ENCODE measurements around the gene KERA. TPM values are rescaled to one million over a fixed set of nuclear protein-coding genes. Genes with fewer than 3 reads are reported as not detected.

Gene KERA
- total and polyA plus RNA-seq, 9 of the 15 experiments (the other 6 are each of a cell fraction or from before 2014, with no cell fraction given) = not detected

DNA sequence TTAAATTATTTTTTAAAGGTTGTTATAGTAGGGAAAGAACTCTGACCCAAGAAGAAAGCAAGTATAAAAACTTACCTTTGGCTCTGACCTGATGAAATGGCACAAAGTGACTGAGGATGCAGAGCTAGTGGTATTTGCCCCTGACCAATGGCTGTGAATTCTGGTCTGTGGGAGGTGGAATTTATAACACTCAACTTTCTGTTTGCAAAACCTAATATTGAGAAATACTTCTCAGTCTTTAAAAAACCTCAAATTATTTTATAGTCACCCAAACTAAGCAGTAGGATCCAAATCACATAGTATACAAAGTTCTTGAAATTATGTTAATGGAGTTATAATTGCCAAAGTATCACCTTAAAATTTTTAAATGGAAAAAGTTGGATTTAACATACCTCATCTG, 53.0 kb downstream of the KERA start, which contains the start of gene EPYC (continued):
- TF ChIP-seq, protein P1, sequence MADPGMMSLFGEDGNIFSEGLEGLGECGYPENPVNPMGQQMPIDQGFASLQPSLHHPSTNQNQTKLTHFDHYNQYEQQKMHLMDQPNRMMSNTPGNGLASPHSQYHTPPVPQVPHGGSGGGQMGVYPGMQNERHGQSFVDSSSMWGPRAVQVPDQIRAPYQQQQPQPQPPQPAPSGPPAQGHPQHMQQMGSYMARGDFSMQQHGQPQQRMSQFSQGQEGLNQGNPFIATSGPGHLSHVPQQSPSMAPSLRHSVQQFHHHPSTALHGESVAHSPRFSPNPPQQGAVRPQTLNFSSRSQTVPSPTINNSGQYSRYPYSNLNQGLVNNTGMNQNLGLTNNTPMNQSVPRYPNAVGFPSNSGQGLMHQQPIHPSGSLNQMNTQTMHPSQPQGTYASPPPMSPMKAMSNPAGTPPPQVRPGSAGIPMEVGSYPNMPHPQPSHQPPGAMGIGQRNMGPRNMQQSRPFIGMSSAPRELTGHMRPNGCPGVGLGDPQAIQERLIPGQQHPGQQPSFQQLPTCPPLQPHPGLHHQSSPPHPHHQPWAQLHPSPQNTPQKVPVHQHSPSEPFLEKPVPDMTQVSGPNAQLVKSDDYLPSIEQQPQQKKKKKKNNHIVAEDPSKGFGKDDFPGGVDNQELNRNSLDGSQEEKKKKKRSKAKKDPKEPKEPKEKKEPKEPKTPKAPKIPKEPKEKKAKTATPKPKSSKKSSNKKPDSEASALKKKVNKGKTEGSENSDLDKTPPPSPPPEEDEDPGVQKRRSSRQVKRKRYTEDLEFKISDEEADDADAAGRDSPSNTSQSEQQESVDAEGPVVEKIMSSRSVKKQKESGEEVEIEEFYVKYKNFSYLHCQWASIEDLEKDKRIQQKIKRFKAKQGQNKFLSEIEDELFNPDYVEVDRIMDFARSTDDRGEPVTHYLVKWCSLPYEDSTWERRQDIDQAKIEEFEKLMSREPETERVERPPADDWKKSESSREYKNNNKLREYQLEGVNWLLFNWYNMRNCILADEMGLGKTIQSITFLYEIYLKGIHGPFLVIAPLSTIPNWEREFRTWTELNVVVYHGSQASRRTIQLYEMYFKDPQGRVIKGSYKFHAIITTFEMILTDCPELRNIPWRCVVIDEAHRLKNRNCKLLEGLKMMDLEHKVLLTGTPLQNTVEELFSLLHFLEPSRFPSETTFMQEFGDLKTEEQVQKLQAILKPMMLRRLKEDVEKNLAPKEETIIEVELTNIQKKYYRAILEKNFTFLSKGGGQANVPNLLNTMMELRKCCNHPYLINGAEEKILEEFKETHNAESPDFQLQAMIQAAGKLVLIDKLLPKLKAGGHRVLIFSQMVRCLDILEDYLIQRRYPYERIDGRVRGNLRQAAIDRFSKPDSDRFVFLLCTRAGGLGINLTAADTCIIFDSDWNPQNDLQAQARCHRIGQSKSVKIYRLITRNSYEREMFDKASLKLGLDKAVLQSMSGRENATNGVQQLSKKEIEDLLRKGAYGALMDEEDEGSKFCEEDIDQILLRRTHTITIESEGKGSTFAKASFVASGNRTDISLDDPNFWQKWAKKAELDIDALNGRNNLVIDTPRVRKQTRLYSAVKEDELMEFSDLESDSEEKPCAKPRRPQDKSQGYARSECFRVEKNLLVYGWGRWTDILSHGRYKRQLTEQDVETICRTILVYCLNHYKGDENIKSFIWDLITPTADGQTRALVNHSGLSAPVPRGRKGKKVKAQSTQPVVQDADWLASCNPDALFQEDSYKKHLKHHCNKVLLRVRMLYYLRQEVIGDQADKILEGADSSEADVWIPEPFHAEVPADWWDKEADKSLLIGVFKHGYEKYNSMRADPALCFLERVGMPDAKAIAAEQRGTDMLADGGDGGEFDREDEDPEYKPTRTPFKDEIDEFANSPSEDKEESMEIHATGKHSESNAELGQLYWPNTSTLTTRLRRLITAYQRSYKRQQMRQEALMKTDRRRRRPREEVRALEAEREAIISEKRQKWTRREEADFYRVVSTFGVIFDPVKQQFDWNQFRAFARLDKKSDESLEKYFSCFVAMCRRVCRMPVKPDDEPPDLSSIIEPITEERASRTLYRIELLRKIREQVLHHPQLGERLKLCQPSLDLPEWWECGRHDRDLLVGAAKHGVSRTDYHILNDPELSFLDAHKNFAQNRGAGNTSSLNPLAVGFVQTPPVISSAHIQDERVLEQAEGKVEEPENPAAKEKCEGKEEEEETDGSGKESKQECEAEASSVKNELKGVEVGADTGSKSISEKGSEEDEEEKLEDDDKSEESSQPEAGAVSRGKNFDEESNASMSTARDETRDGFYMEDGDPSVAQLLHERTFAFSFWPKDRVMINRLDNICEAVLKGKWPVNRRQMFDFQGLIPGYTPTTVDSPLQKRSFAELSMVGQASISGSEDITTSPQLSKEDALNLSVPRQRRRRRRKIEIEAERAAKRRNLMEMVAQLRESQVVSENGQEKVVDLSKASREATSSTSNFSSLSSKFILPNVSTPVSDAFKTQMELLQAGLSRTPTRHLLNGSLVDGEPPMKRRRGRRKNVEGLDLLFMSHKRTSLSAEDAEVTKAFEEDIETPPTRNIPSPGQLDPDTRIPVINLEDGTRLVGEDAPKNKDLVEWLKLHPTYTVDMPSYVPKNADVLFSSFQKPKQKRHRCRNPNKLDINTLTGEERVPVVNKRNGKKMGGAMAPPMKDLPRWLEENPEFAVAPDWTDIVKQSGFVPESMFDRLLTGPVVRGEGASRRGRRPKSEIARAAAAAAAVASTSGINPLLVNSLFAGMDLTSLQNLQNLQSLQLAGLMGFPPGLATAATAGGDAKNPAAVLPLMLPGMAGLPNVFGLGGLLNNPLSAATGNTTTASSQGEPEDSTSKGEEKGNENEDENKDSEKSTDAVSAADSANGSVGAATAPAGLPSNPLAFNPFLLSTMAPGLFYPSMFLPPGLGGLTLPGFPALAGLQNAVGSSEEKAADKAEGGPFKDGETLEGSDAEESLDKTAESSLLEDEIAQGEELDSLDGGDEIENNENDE (IDR thresholded peaks at IDR 0.05; ENCODE audit: low read depth, low read length) = no peak
